PFSK-1 (cell line): ENCODE data around the gene CCL11.

Experiments used
- FOXP2 ChIP-seq: optimal IDR thresholded peaks from 2 replicates; pipeline ENCODE3; 2011; ENCODE audit warnings: borderline replicate concordance, control low read depth, inconsistent platforms; ENCODE audit not compliant: insufficient read depth; ENCODE audit errors: extremely low read length, extremely low read depth
- POLR2AphosphoS5 ChIP-seq: IDR thresholded peaks from 2 replicates; pipeline ENCODE4 v1.6.1; 2012; ENCODE audit warnings: low read depth, mild to moderate bottlenecking, control low read depth, low read length, moderate library complexity
- SIN3A ChIP-seq: IDR thresholded peaks from 2 replicates; pipeline ENCODE4 v1.6.1; 2012; ENCODE audit warnings: mild to moderate bottlenecking, low read length, moderate library complexity, borderline replicate concordance; ENCODE audit not compliant: insufficient read depth
- TAF1 ChIP-seq: IDR thresholded peaks from 2 replicates; pipeline ENCODE4 v1.6.1; 2012; ENCODE audit warnings: low read length, control low read depth, borderline replicate concordance; ENCODE audit not compliant: insufficient read depth
- TF ChIP-seq, protein P1 (sequence below), 2 experiments: IDR thresholded peaks; 2 replicates each; pipeline versions ENCODE4 v1.6.1 to v1.8.0; 2011 to 2012; ENCODE audit warnings: low read depth in 2 of 2, low read length in 2 of 2, control low read depth in 1 of 2, inconsistent platforms in 1 of 2, mild to moderate bottlenecking in 1 of 2, moderate library complexity in 1 of 2; ENCODE audit not compliant: insufficient read depth in 1 of 2

DNA sequence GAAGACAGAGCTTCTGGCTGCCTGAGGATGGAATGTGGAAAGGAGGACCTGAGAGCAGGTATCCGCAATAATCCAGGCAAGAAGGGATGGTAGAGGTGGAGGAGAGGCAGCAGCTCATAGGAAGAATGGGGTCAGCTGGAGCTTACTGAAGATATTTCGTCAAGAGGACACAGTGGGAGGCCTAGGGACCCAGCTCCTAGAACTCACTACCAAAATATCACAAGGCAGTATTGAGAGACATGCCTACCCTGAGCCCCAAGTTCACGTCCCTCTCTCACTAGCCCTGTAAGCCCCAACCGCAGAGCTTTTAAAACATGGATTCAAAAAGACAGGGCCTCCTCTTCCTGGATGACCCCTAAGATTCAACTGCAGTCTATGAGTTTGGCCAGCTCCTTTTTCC, 19.5 kb downstream of the CCL11 start:
- no peak for TF ChIP-seq POLR2AphosphoS5
- no peak for TF ChIP-seq TAF1
- TF ChIP-seq, protein P1, sequence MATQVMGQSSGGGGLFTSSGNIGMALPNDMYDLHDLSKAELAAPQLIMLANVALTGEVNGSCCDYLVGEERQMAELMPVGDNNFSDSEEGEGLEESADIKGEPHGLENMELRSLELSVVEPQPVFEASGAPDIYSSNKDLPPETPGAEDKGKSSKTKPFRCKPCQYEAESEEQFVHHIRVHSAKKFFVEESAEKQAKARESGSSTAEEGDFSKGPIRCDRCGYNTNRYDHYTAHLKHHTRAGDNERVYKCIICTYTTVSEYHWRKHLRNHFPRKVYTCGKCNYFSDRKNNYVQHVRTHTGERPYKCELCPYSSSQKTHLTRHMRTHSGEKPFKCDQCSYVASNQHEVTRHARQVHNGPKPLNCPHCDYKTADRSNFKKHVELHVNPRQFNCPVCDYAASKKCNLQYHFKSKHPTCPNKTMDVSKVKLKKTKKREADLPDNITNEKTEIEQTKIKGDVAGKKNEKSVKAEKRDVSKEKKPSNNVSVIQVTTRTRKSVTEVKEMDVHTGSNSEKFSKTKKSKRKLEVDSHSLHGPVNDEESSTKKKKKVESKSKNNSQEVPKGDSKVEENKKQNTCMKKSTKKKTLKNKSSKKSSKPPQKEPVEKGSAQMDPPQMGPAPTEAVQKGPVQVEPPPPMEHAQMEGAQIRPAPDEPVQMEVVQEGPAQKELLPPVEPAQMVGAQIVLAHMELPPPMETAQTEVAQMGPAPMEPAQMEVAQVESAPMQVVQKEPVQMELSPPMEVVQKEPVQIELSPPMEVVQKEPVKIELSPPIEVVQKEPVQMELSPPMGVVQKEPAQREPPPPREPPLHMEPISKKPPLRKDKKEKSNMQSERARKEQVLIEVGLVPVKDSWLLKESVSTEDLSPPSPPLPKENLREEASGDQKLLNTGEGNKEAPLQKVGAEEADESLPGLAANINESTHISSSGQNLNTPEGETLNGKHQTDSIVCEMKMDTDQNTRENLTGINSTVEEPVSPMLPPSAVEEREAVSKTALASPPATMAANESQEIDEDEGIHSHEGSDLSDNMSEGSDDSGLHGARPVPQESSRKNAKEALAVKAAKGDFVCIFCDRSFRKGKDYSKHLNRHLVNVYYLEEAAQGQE (IDR thresholded peaks at IDR 0.05; ENCODE audit: insufficient read depth in 1 of 2, low read depth in 2 of 2, low read length in 2 of 2) = no peak
- TF ChIP-seq FOXP2 = no peak
- TF ChIP-seq SIN3A = no peak
